ENCODE data around the gene SLC5A9.
A peak's percentile ranks its signal among the peaks of the same experiment; 100 is the strongest.

SLC5A9 gene

GRCh38 chr1:48233666-48234485 lies 11.4 kb downstream of the SLC5A9 start:
- H3K27me3 Mint-ChIP-seq (ENCODE audit: low read depth) = peaks cover 4% of the 10 kb centered on the region
- no peak overlapping the region for H3K27ac Mint-ChIP-seq
- no peaks in the 10 kb centered on the region for H3K36me3 Mint-ChIP-seq (ENCODE audit: low read depth)
- TF ChIP-seq CTCF (IDR thresholded peaks at IDR 0.05; ENCODE audit: unreplicated experiment in 3 of 3) = no peak
- H3K4me1 Mint-ChIP-seq = no peaks in the 10 kb centered on the region
- no peaks in the 10 kb centered on the region for H3K9me3 Mint-ChIP-seq
- H3K4me3 Mint-ChIP-seq = no peak overlapping the region

GRCh38 chr1:48235652-48236051 lies 13.1 kb downstream of the SLC5A9 start:
- Mint-ChIP-seq H3K27me3 (ENCODE audit: low read depth) (peaks cover 5% of the 10 kb centered on the region), H3K9me3 (no peaks in the 10 kb centered on the region), H3K4me3 (no peak overlapping the region), H3K27ac (no peak overlapping the region), H3K4me1 (no peaks in the 10 kb centered on the region), H3K36me3 (ENCODE audit: low read depth) (no peaks in the 10 kb centered on the region)
- no peak for TF ChIP-seq CTCF (IDR thresholded peaks at IDR 0.05; ENCODE audit: unreplicated experiment in 3 of 3)

- Mint-ChIP-seq H3K36me3 (ENCODE audit: low read depth) (no peaks in the 10 kb centered on the region), H3K27me3 (ENCODE audit: low read depth) (peaks cover 3% of the 10 kb centered on the region), H3K4me3 (no peak overlapping the region), H3K4me1 (no peaks in the 10 kb centered on the region), H3K27ac (no peak overlapping the region), H3K9me3 (no peaks in the 10 kb centered on the region)
- TF ChIP-seq CTCF (IDR thresholded peaks at IDR 0.05; ENCODE audit: unreplicated experiment in 3 of 3) = peak; percentile 68 to 75 (median 73)
These were observed 14.4 kb downstream of the SLC5A9 start for GRCh38 chr1:48236716-48237470.

- H3K9me3 Mint-ChIP-seq = no peaks in the 10 kb centered on the region
- H3K27ac Mint-ChIP-seq = no peak overlapping the region
- H3K36me3 Mint-ChIP-seq (ENCODE audit: low read depth) = no peaks in the 10 kb centered on the region
- H3K4me3 Mint-ChIP-seq = no peak overlapping the region
- TF ChIP-seq CTCF (IDR thresholded peaks at IDR 0.05; ENCODE audit: unreplicated experiment in 3 of 3) = no peak
- peaks cover 3% of the 10 kb centered on the region for H3K27me3 Mint-ChIP-seq (ENCODE audit: low read depth)
- H3K4me1 Mint-ChIP-seq = no peaks in the 10 kb centered on the region
These were observed 19.7 kb downstream of the SLC5A9 start for GRCh38 chr1:48242141-48242736.

- Mint-ChIP-seq H3K9me3 (no peaks in the 10 kb centered on the region), H3K27ac (no peak overlapping the region), H3K4me1 (no peaks in the 10 kb centered on the region), H3K36me3 (ENCODE audit: low read depth) (no peaks in the 10 kb centered on the region), H3K4me3 (no peak overlapping the region), H3K27me3 (ENCODE audit: low read depth) (peaks cover 16% of the 10 kb centered on the region)
- no peak for TF ChIP-seq CTCF (IDR thresholded peaks at IDR 0.05; ENCODE audit: unreplicated experiment in 3 of 3)
These were observed 22.6 kb downstream of the SLC5A9 start for GRCh38 chr1:48245106-48245505.

Measured in nephron (organoid).